GM12891 (cell line): ENCODE data around the gene TAF1D.

Experiments
- PAX5 ChIP-seq: IDR thresholded peaks from 2 replicates; pipeline ENCODE4 v1.6.1; 2011; ENCODE audit warnings: low read length, moderate library complexity, mild to moderate bottlenecking; ENCODE audit not compliant: insufficient read depth, severe bottlenecking
- POLR2A ChIP-seq: IDR thresholded peaks from 2 replicates; pipeline ENCODE4 v1.6.1; 2011; ENCODE audit warnings: low read depth, low read length, control low read depth
- POLR2AphosphoS5 ChIP-seq: IDR thresholded peaks from 2 replicates; pipeline ENCODE4 v1.6.1; 2011; ENCODE audit warnings: low read depth, low read length, control low read depth
- POU2F2 ChIP-seq: IDR thresholded peaks from 2 replicates; pipeline ENCODE4 v1.6.1; 2011; ENCODE audit warnings: low read depth, mild to moderate bottlenecking, control low read depth, low read length, moderate library complexity
- SPI1 ChIP-seq: IDR thresholded peaks from 2 replicates; pipeline ENCODE4 v1.6.1; 2011; ENCODE audit warnings: low read depth, low read length, control low read depth
- TAF1 ChIP-seq: IDR thresholded peaks from 2 replicates; pipeline ENCODE4 v1.6.1; 2011; ENCODE audit warnings: low read depth, low read length, control low read depth

DNA sequence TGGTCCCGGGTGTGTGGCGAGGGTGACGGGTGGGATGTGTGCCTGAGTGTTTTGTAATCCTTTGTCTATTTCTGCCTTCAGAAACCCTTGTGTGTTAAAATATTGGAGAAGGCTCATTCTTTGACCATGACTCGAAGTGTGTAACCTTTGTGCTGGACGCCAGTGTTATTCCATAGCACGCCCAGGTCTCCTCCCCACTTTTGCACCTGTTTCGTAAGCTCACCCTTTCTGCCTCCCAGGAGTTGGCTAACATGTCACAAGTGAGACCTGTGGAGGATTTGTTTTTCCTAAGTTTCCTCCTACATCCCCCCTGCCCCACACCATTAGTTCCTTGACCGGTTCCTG lies 559 bp upstream of the TAF1D start:
- TF ChIP-seq POLR2A (no peak), SPI1 (no peak), TAF1 (no peak), POLR2AphosphoS5 (no peak), POU2F2 (no peak), PAX5 (no peak)
